GM20000 (cell line): ENCODE measurements around the gene ST6GALNAC5.

Experiments used
- DNase-seq: peaks from one replicate; pipeline ENCODE4 v3.0.0; 2012; ENCODE audit warnings: low spot score
- TF ChIP-seq, protein P1 (sequence below): IDR thresholded peaks from 2 replicates; pipeline ENCODE4 v1.5.1; 2012; ENCODE audit warnings: mild to moderate bottlenecking, control low read depth; ENCODE audit errors: extremely low read depth, missing control alignments

Gene ST6GALNAC5

GRCh38 chr1:77047575-77047974, 180.3 kb downstream of the ST6GALNAC5 start:
- TF ChIP-seq, protein P1, sequence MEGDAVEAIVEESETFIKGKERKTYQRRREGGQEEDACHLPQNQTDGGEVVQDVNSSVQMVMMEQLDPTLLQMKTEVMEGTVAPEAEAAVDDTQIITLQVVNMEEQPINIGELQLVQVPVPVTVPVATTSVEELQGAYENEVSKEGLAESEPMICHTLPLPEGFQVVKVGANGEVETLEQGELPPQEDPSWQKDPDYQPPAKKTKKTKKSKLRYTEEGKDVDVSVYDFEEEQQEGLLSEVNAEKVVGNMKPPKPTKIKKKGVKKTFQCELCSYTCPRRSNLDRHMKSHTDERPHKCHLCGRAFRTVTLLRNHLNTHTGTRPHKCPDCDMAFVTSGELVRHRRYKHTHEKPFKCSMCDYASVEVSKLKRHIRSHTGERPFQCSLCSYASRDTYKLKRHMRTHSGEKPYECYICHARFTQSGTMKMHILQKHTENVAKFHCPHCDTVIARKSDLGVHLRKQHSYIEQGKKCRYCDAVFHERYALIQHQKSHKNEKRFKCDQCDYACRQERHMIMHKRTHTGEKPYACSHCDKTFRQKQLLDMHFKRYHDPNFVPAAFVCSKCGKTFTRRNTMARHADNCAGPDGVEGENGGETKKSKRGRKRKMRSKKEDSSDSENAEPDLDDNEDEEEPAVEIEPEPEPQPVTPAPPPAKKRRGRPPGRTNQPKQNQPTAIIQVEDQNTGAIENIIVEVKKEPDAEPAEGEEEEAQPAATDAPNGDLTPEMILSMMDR = no peak
- no peak for DNase-seq

DNA sequence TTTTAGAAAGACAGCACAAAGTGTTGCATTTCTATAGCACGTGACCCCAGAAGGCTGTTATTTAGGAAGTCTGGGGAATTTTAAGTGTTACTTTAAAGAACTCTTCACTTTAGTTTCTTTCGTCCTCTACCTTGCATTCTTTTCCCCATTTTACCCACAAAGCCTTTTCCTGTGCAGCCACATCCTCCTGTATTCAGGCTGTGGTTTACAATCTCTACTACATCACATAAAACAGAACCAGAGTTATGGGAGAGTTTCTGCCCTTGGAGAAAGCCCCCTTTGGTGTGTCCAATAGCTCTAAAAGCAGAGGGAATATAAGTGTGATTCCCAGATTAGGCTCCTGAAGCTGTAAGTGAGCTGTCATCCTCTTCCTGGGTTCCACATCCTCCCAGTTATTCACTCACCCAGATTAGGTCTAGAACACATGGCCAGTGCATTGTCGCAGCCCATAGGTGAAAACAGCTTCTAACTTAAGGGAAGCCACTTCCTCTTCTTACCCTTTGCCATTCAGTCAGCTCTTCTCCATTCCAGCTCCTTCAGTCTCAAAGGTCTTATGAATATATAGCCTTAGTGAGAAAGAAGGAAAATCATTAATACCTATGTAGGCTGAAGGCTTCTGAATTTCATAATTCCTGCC, 180.8 kb downstream of the ST6GALNAC5 start:
- no peak for DNase-seq
- TF ChIP-seq, protein P1 = no peak

GRCh38 chr1:77048615-77049005, 181.3 kb downstream of the ST6GALNAC5 start:
- DNase-seq = no peak
- TF ChIP-seq, protein P1 = no peak

DNA sequence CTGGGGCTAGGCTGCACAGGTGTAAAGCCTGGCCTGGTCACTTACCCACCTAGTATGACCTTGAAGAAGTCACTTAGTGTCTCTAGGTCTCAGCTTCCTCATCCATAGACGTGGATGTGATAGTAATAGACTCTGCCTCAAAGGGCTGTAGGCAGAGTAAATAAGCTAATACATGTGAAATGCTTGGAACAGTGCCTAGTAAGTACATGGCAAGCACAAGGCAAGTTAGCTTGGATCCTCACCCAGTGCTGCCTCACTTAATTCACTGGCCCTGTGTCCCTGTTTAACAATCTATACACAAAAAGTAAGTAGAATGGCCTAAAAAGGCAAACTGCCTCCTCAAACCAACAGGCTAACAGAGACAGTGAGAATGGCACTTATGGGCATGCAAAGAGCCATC, 184.1 kb downstream of the ST6GALNAC5 start:
- TF ChIP-seq, protein P1 = no peak
- no peak for DNase-seq

DNA sequence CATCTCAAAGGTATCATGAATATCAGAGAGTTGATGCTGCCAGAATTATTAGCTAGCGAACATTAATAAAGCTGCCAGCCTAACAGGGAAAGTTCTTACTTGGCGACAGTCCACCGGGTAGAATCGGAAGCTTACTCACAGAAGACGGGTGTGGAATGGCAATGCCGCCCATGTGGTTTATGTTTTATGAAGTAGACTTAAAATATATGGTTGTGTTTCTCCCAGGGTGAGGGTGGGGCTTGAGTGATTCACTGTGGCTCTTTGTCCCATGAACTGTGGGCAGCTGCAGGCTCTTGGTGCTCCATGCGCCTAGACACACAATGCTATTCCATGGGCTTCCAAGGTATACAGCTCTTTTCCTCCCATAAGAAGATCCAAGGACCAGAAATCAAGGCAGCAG, 189.2 kb downstream of the ST6GALNAC5 start:
- TF ChIP-seq, protein P1 = no peak
- no peak for DNase-seq

DNA sequence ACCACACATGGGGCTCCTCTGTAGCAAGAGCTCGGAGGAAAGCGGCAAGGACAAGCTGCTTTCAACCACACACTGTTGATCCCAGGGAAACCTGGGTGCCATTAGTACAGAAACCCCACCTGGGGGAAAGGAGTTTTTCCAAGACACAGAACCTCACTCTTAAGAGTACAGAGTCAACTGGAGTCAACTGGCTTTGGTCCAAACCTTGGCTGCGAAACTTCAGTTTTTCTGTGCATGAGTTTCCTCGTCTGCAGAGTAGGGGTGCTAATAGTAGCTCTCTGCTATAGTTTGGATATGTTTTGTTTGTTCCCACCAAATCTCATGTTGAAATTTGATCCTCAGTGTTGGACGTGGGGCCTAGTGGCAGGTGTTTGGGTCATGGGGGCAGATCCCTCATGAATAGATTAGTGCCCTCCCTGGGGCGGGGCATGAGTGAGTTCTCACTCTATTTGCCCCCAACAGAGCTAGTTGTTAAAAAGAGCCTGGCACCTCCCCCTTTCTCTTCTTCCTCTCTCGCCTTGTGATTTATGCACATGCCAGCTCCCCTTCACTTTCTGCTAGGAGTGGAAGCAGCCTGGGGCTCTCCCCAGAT, 190.8 kb downstream of the ST6GALNAC5 start:
- TF ChIP-seq, protein P1 = no peak
- no peak for DNase-seq

DNA sequence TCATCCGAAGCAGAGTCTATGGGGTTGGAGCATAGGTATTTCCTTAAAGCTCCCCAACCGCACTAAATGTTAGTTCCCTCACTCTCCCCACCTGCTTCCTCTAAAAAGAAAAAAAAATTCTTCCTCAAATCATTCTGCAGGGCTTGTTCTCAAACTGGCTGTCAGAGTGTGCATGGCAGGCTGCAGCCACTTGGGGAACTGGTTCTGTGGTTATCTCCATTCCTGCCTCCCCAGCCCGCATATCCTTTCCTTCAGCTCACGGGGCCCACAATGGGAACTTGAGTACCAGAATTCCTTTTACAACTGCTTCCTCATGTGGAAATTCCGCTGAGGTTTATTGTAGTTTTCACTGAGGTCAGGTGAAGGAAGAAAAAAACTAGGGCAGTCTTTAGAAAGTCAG, 192.7 kb downstream of the ST6GALNAC5 start:
- TF ChIP-seq, protein P1 = no peak
- no peak for DNase-seq
